ENCODE measurements around the gene EYA2.

DNA sequence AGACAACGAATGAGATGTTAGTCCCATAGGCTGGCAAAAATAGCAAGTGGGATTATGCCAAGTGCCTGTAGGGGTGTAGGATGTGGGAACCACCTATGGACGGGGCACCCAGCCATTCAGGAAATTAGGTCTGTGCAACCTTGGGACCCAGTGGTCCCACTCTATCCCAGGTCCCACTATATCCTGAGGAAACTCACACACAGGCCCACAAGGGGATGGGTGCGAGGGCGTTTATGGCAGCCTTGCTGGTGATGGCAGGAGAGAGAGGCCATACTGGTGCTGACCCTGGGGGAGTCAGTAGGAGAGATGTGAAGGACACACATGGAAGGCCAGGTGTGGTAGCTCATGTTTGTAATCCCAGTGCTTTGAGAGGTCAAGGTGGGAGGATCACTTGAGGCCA is 163.6 kb downstream of the EYA2 start:
- no peak for TF ChIP-seq SP1 (IDR thresholded peaks at IDR 0.05)
- TF ChIP-seq ELF4 (IDR thresholded peaks at IDR 0.05) = no peak
- TF ChIP-seq SUZ12 (IDR thresholded peaks at IDR 0.05) = no peak
- no peak for TF ChIP-seq BHLHE40 (IDR thresholded peaks at IDR 0.05; ENCODE audit: borderline replicate concordance)
- TF ChIP-seq FOXK2 (IDR thresholded peaks at IDR 0.05) = no peak
- no peak for TF ChIP-seq ZNF384 (IDR thresholded peaks at IDR 0.05)

Data from HEK293T (cell line).